ENCODE measurements around the gene NOP14.
A peak's percentile ranks its signal among the peaks of the same experiment; 100 is the strongest.
"Not testable (repeated sequence)": the region's sequence is repeated elsewhere in the genome, so short reads cannot be mapped to it uniquely, and the experiment has no call there.

The NOP14 gene

GRCh38 chr4:2961811-2962441 is 1.3 kb downstream of the NOP14 start:
- DNase-seq (ENCODE audit: low spot score): peak; percentile 16

GRCh38 chr4:2961421-2961810 is 1.8 kb downstream of the NOP14 start:
- no peak for DNase-seq (ENCODE audit: low spot score)

DNA sequence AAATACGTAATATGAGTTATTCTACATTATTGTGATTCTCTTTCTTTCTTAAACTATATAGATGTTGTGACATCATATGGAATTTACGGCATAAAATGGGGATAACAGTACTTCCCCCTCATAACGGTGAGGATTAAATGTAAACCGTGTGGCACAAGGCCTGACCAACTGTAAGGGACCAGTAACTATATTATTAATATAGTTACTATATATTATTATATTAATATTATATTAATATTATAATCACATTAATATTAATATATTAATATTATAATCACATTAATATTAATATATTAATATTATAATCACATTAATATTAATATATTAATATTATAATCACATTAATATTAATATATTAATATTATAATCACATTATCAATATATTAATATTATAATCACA is 2.8 kb downstream of the NOP14 start:
- not testable (repeated sequence) for DNase-seq (ENCODE audit: low spot score)

GRCh38 chr4:2958446-2958845 is 4.8 kb downstream of the NOP14 start:
- DNase-seq (ENCODE audit: low spot score): no peak

DNA sequence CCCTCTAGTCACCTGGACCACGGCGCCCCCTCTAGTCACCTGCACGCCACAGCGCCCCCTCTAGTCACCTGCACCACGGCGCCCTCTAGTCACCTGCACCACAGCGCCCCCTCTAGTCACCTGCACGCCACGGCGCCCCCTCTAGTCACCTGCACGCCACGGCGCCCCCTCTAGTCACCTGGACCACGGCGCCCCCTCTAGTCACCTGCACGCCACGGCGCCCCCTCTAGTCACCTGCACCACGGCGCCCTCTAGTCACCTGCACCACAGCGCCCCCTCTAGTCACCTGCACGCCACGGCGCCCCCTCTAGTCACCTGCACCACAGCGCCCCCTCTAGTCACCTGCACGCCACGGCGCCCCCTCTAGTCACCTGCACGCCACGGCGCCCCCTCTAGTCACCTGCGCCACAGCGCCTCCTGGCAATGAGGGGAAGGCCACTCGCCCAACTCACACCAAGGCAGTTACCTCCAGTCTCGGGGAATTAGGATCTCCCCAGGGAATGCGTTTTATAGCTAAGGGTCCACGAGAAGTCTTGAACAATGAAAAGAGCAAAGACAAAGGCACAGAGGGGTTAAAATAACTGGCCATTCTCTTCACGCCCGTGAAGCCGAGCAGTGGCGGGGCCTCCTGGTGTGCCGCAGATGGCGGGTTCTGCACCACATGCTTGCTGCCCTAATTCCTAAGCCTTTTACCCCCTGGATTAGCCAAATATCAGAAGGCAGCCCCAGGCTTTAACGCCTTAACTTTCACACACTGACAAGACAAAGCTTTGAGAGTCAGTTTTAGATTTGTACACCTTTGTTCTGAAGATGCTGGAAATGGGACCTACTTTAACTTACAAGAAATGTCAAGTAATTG is 7.8 kb downstream of the NOP14 start:
- DNase-seq (ENCODE audit: low spot score): not testable (repeated sequence)

DNA sequence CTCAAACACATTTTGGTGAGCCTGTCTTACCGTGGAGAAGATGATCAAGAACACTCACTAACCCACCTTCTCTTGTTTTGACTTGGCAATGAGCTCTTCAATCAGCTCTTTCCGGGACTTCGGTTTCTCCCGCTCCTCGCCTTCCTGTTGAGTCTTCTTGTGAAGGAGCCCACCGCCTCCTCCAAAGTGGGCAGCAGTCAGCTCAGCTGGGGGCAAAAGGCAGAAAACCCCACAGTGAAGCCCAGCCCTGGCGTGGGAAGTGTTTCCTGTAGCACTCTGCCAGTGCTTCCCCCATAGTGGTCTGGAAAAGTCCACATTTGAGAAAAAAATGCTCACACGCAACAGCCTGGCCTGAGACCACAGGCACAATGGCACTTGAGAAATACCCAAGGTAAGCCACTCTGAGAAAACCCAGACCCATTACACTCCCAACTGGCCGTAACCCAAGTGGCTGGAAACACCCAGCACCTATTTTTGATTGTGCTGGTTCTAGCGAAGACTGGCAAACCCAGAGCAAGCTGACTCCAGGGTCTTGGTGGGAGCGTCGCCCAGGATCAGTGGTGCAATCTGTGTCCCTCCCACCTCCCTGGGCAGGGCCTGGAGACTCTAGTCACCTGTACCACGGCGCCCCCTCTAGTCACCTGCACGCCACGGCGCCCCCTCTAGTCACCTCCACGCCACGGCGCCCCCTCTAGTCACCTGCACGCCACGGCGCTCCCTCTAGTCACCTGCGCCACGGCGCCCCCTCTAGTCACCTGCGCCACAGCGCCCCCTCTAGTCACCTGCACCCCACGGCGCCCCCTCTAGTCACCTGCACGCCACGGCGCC is 8.6 kb downstream of the NOP14 start:
- DNase-seq (ENCODE audit: low spot score): no peak

GRCh38 chr4:2953496-2953895 is 9.7 kb downstream of the NOP14 start:
- no peak for DNase-seq (ENCODE audit: low spot score)

DNA sequence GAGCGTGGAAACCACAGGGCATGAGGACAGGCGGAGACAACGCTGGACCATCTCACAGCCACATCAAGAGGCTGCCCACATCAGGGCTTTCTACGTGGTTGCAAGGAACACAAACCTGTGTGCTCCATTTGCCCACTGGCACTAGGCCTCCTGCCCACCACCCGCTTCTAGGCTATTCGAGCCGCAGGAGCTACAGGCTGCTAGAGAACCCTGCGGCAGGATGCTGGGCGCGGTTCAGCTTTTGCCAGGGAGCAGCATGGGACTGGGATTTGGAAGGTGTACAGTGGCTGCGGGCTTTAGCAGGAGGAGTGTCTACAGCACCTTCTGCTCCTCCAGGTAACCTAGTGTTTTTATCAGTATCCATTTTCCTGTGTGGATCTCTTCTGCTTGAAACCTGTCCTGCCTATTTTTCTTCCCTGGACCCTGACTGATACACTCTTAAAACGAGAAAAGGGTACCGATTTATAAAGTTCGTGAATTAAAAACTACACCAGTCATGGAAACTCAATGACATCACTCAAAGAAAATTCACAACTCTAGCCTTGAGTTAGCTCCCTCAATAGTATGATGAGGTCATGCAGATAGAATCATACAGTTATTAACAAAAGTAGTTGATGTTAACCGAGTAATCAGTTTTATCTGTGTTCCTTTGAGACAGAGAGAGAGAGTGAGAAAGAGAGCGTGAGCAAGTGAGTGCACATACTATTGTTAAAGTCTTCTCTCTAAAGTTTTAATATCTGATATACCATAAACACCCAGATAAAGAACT is 12.8 kb downstream of the NOP14 start:
- DNase-seq (ENCODE audit: low spot score): no peak

DNA sequence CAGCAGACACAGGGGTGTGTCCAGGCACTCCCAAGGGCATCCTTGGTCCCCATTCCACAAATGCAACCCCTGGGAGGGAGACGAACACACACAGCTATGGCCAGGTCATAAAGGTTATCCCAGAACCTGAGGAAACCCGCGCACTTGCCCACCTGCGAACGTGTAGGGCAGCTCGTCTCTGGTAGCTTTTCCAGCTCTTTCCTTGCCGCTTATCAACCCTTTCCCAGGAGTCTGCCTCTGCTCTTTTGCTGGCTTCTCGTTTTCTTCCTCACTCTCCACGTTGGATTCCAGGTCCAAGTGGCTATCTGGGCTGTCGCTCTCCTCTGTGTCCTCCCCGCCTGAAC is 13.5 kb downstream of the NOP14 start:
- no peak for DNase-seq (ENCODE audit: low spot score)

GRCh38 chr4:2948895-2949781 is 14.1 kb downstream of the NOP14 start:
- DNase-seq (ENCODE audit: low spot score): no peak

DNA sequence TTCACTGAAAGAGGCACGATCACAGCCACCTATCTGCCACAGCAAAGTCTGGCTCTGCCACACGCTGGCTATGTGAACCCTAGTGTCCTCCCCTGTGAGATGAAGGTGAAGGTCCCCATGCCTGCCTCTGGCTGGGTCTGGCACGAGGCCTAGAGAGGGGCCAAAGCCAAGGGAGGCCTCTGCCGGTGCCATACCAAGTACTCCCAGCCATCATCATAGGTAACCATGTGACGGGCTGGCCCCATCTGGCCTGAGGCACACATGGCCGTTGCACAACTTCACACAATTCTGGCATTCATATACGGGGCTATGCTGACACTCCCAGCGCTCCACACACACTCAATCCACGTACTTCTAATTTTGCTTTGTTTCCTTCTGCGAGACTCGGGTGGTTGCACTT is 15.3 kb downstream of the NOP14 start:
- DNase-seq (ENCODE audit: low spot score): no peak

GRCh38 chr4:2946812-2947600 is 16.2 kb downstream of the NOP14 start:
- no peak for DNase-seq (ENCODE audit: low spot score)

- DNase-seq (ENCODE audit: low spot score): not testable (repeated sequence)
Measured at GRCh38 chr4:2945619-2946604, 17.3 kb downstream of the NOP14 start.

DNA sequence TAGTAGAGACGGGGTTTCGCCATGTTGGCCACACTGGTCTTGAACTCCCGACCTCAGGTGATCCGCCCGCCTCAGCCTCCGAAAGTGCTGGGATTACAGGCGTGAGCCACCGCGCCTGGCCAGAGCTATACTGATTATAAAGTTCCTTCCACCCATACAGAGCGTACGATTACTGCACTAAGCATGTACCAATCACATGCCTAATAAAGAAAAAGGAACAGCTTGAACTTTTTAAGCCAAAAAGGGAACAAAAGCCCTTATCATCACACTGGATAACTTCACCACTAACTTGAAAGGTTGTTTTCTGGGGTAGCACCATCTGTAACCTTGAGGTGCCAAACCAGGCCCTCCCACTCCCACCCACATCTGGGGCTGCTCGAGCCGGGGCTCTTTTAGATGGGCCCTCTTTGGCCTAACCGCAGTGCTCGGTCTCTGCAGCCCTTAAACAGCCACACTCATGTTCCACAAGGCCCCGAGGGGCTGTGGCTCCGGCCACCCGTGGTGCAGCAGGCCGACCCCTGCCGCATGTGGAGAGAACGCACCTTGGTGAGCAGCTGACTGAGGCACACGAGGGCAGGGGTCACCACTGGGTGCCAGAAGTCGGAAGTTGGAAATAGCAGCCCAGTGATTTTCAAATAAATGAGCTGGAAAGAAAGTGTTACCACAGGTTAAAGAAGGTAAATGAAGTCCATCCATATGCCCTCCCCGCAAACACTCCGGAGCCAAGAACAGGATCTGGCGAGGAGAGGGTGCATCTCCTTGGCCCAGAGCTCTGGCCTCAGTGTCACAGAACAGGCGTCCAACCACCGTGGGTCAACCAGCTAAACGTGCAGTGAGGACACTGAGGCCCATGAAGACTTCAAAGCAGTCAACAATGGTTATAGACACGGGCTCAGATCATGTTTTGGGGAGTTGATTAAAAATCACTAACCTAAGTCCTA is 18.4 kb downstream of the NOP14 start:
- DNase-seq (ENCODE audit: low spot score): no peak

DNA sequence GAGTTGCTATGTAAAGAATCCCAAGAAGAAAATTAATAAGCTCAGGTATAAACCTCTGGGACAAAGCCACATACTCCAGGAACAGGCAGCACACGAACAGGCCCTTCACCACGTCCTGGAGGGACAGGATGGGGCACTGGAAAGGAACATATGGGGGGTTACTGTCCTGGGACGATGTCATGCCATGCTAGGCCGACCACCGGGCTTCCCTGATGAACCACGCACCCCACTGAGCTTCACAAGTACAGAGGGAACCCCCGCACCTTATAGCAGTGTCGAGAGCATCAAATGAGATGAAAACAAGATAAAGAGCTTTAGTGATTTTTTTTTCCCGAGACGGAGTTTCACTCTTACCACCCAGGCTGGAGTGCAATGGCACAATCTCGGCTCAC is 19.1 kb downstream of the NOP14 start:
- DNase-seq (ENCODE audit: low spot score): no peak

DNA sequence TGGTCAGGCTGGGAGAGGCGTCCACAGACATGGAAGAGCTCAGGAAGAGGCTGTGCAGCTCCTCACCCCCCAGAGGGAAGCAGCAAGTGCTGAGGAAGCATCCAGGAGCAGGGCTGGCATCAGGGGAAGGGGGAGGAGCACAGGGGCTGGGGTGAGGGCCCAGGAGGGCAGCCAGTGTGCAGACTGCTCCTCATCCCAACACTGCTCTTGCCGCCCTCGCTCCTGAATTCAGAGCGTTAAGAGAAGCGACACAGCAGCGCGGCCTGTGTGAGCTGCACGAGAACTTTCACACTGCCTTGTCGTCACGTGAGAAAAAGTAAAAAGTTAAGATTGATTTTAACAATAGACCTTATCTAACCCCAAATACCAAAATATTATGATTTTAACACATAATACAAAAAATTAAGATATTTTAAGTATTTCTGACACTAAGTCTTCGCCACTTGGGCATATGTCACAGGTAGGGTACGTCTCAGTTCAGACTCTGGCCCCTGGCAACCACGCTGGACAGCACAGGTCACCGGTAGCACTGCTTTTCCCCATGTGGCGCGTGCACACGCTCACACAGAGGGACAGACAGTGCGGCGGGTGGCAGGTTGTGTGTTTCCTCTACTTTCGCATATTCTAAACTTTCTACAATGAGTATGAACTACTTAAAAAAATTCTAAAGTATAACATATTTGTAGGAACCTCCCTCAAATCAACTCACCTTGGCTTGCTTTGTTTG is 19.7 kb downstream of the NOP14 start:
- no peak for DNase-seq (ENCODE audit: low spot score)
